Measurements from ENCODE around the gene DPPA2. TPM values are rescaled to one million over a fixed set of nuclear protein-coding genes. Genes with fewer than 3 reads are reported as not detected.

Gene DPPA2
- total and polyA plus RNA-seq, 2 donors from 2014 or later, result 0.19 TPM; not detected in 1

GRCh38 chr3:109337393-109337792 is 21.1 kb upstream of the DPPA2 start, which contains the start of gene DPPA4:
Gene DPPA4 (minus strand): TSS chr3:109337546. CDS start chr3:109337517, 29 bp downstream.
- Histone ChIP-seq H3K4me1 (ENCODE audit: control insufficient read depth in 2 of 3, insufficient read depth in 2 of 3, low read depth in 1 of 3, low read length in 3 of 3) (no peaks in the 10 kb centered on the region), H3K27me3 (ENCODE audit: control insufficient read depth, insufficient read depth, low read length) (no peaks in the 10 kb centered on the region), H3K9me3 (ENCODE audit: control insufficient read depth in 2 of 3, insufficient read depth in 1 of 3, low read length in 3 of 3) (no peaks in the 10 kb centered on the region), H3K9ac (ENCODE audit: low read length in 3 of 3) (peak within 1 kb of the TSS in 1 of 3 donors; percentile 53), H3K4me3 (ENCODE audit: low read length in 3 of 3) (peak within 1 kb of the TSS in 2 of 3 donors; percentile 55 to 76), H3K36me3 (ENCODE audit: control insufficient read depth in 2 of 3, insufficient read depth in 3 of 3, low read length in 3 of 3) (no peaks in the 10 kb centered on the region), H3K27ac (ENCODE audit: low read depth in 2 of 2, low read length in 2 of 2) (no peak within 1 kb of the TSS)
- intact Hi-C loops (cut with DNase I), result no loop called here
- FAIRE-seq (no peak), DNase-seq (peak in 1 of 5 donors; percentile 20)
- TF ChIP-seq CTCF (IDR thresholded peaks at IDR 0.05; ENCODE audit: borderline replicate concordance, extremely low read depth, insufficient read depth), result no peak

DNA sequence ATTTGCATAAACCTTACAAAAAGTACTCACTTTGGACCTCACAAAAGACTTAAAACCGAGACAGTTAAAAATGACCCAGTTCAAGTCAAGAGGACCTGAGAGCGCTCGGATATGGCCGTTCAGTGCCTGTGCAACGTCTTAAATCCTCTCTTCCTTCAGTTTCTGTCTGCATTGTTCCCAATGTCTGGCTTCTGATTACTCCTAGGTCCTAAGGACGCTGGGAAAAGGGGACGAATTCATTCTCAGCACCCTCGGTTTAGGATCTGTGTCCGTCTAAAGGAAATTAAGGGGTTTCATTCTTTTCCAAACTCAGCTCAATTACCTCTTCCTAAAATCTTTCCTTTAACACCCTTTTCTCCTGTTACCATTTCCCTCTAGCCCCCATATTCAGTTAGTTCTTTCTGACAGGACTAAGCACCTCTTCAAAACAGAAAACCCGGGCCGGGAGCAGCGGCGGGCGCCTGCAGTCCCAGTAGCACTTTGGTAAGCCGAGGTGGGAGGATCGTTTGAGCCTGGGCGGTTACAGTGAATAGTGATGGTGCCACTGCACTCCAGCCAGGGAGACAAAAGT is 20.1 kb upstream of the DPPA2 start:
- H3K9me3 ChIP-seq (ENCODE audit: control insufficient read depth in 2 of 3, insufficient read depth in 1 of 3, low read length in 3 of 3), result no peaks in the 10 kb centered on the region
- no peaks in the 10 kb centered on the region for H3K27me3 ChIP-seq (ENCODE audit: control insufficient read depth, insufficient read depth, low read length)
- intact Hi-C loops (cut with DNase I), result no loop called here
- no peak overlapping the region for H3K27ac ChIP-seq (ENCODE audit: low read depth in 2 of 2, low read length in 2 of 2)
- TF ChIP-seq CTCF (IDR thresholded peaks at IDR 0.05; ENCODE audit: borderline replicate concordance, extremely low read depth, insufficient read depth), result no peak
- H3K36me3 ChIP-seq (ENCODE audit: control insufficient read depth in 2 of 3, insufficient read depth in 3 of 3, low read length in 3 of 3), result no peaks in the 10 kb centered on the region
- FAIRE-seq (no peak), DNase-seq (peak in 4 of 5 donors; percentile 45 to 65 (median 56))
- H3K4me1 ChIP-seq (ENCODE audit: control insufficient read depth in 2 of 3, insufficient read depth in 2 of 3, low read depth in 1 of 3, low read length in 3 of 3), result no peaks in the 10 kb centered on the region
- peak overlapping the region in 2 of 3 donors; percentile 55 to 76 for H3K4me3 ChIP-seq (ENCODE audit: low read length in 3 of 3)
- peak overlapping the region in 1 of 3 donors; percentile 53 for H3K9ac ChIP-seq (ENCODE audit: low read length in 3 of 3)

- no peak for DNase-seq
- H3K9ac ChIP-seq (ENCODE audit: low read length in 3 of 3), result no peak overlapping the region
- no peak for FAIRE-seq
- H3K27me3 ChIP-seq (ENCODE audit: control insufficient read depth, insufficient read depth, low read length), result no peaks in the 10 kb centered on the region
- no peak overlapping the region for H3K4me3 ChIP-seq (ENCODE audit: low read length in 3 of 3)
- no peak for TF ChIP-seq CTCF (IDR thresholded peaks at IDR 0.05; ENCODE audit: borderline replicate concordance, extremely low read depth, insufficient read depth)
- H3K27ac ChIP-seq (ENCODE audit: low read depth in 2 of 2, low read length in 2 of 2), result no peak overlapping the region
- no peaks in the 10 kb centered on the region for H3K4me1 ChIP-seq (ENCODE audit: control insufficient read depth in 2 of 3, insufficient read depth in 2 of 3, low read depth in 1 of 3, low read length in 3 of 3)
- H3K9me3 ChIP-seq (ENCODE audit: control insufficient read depth in 2 of 3, insufficient read depth in 1 of 3, low read length in 3 of 3), result no peaks in the 10 kb centered on the region
- intact Hi-C loops (cut with DNase I), result no loop called here
- H3K36me3 ChIP-seq (ENCODE audit: control insufficient read depth in 2 of 3, insufficient read depth in 3 of 3, low read length in 3 of 3), result no peaks in the 10 kb centered on the region
Measured at GRCh38 chr3:109334572-109334971, 18.3 kb upstream of the DPPA2 start.

GRCh38 chr3:109331692-109332091 is 15.4 kb upstream of the DPPA2 start:
- no peaks in the 10 kb centered on the region for H3K9me3 ChIP-seq (ENCODE audit: control insufficient read depth in 2 of 3, insufficient read depth in 1 of 3, low read length in 3 of 3)
- no peak overlapping the region for H3K9ac ChIP-seq (ENCODE audit: low read length in 3 of 3)
- no peak overlapping the region for H3K27ac ChIP-seq (ENCODE audit: low read depth in 2 of 2, low read length in 2 of 2)
- intact Hi-C loops (cut with DNase I), result no loop called here
- no peaks in the 10 kb centered on the region for H3K4me1 ChIP-seq (ENCODE audit: control insufficient read depth in 2 of 3, insufficient read depth in 2 of 3, low read depth in 1 of 3, low read length in 3 of 3)
- no peaks in the 10 kb centered on the region for H3K36me3 ChIP-seq (ENCODE audit: control insufficient read depth in 2 of 3, insufficient read depth in 3 of 3, low read length in 3 of 3)
- no peaks in the 10 kb centered on the region for H3K27me3 ChIP-seq (ENCODE audit: control insufficient read depth, insufficient read depth, low read length)
- DNase-seq, result no peak
- FAIRE-seq, result no peak
- H3K4me3 ChIP-seq (ENCODE audit: low read length in 3 of 3), result no peak overlapping the region
- TF ChIP-seq CTCF (IDR thresholded peaks at IDR 0.05; ENCODE audit: borderline replicate concordance, extremely low read depth, insufficient read depth), result no peak
